Measurements from ENCODE around the gene SAMD1.

SAMD1 gene

GRCh38 chr19:14090509-14091080 is at the start of gene SAMD1:
SAMD1 (minus strand) TSS chr19:14090751.
- peak; percentile 66 for DNase-seq (ENCODE audit: low spot score)

DNA sequence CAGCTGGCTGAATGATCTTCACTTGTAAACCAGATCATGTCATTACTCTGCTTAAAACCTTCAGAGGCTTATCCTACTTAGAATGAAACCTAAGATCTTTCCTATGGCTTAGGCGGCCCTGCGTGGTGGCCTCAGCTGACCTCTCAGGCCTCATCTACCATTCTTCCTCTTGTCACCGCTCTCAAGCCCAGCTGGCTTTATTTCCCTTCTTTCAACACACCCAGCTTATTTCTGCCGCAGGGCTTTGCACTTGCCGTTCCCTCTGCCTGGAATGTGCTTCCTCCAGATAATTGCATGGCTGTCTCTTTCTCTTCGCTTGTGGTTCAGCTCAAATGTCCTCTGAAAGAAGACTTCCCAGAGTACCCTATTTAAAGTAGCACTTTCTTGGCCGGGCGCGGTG is 49.4 kb upstream of the SAMD1 start:
- DNase-seq (ENCODE audit: low spot score), result peak; percentile 34

DNA sequence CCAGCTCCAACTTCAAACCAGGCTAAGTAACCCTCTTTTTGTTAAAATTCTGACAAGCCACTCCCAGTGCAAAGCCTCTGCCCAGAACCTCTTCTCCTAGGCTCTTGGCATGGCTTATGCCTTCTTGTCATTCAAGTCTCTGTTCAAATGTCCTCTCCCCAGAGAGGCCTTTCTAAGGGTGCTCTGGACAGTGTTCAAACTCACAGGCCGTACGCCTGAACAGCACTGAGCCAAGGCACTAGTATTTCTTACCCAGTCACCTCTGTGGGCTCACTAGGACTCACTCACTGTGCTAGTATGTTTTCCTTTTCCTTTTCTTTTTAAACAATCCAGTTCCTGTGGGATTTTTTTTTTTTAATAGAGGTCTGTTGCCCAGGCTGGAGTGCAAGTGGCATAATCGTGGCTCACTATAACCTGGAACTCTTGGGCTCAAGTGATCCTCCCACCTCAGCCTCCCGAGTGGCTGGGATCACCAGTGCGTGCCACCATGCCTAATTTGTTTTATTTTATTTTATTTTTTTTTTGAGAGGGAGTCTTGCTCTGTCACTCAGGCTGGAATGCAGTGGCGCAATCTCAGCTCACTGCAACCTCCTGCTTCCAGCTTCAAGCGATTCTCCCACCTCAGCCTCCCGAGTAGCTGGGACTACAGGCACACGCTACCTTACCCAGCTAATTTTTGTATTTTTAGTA is 48.2 kb upstream of the SAMD1 start:
- DNase-seq (ENCODE audit: low spot score), result no peak

GRCh38 chr19:14136509-14137281 is 46.1 kb upstream of the SAMD1 start, which contains the start of gene ASF1B:
ASF1B (minus strand) TSS chr19:14136589; CDS start chr19:14136456, 133 bp downstream.
- peak; percentile 98 for DNase-seq (ENCODE audit: low spot score)

GRCh38 chr19:14135985-14136508 is 45.5 kb upstream of the SAMD1 start:
- no peak for DNase-seq (ENCODE audit: low spot score)

DNA sequence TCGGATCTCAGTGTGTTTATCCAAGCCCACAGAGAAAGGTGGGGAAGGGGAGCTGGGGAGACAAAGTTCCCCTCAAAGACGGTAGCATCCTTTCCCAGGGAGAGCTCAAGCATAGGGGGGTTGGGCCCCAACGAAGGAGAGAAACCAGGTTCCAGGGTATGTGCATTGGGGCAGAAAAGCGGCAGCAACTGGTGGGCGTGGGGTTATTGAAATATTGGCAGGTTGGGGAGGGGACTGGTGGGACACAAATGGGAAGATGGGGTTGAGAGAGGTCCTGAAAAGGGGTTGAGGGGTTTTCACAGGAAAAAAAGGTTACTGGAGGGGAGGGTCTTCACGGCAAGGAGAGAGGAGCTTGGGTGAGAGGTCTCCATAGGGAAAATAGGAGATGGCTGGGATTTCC is 44.8 kb upstream of the SAMD1 start:
- DNase-seq (ENCODE audit: low spot score), result no peak

- no peak for DNase-seq (ENCODE audit: low spot score)
Measured at GRCh38 chr19:14127929-14128509, 37.5 kb upstream of the SAMD1 start.

- DNase-seq (ENCODE audit: low spot score), result no peak
Measured at GRCh38 chr19:14127176-14127575, 36.6 kb upstream of the SAMD1 start.

GRCh38 chr19:14122924-14123323 is 32.4 kb upstream of the SAMD1 start:
- no peak for DNase-seq (ENCODE audit: low spot score)

- DNase-seq (ENCODE audit: low spot score), result no peak
Measured at GRCh38 chr19:14120497-14120780, 29.9 kb upstream of the SAMD1 start.

GRCh38 chr19:14119644-14120496 is 29.3 kb upstream of the SAMD1 start:
- no peak for DNase-seq (ENCODE audit: low spot score)

GRCh38 chr19:14119146-14119545 is 28.6 kb upstream of the SAMD1 start:
- DNase-seq (ENCODE audit: low spot score), result no peak

GRCh38 chr19:14118165-14119051 is 27.9 kb upstream of the SAMD1 start:
- DNase-seq (ENCODE audit: low spot score), result no peak

DNA sequence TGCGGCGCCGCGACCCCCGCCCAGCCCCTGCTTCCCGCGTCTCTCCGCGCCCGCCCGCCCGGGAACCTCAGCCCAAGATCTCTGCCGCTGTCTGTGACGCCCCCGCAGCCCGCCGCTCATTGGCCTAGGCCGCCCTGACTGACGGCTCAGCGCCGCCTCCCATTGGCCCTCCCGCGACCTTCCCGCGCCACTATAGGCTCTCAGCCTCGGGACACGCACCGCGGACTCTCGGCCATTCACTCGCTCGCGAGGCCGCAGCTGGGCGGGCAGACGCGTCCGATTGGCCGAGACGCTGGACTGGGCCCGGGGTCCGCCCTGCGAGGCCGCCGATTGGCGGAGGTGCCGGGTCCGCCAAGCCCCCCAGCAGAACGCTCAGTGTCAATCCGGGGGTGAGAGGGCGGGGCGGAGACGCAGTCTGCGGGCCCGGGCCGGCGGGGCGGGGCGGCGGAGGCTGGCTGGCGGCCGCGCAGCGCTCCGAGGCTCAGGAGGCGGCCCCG is 27.2 kb upstream of the SAMD1 start, which contains the start of gene PRKACA:
TSS of gene PRKACA (minus strand) at position 95 of the 497 bp plus-strand sequence. CDS start 215 bp downstream, outside the sequence.
- DNase-seq (ENCODE audit: low spot score), result peak; percentile 92

GRCh38 chr19:14116918-14117578 is 26.5 kb upstream of the SAMD1 start:
- no peak for DNase-seq (ENCODE audit: low spot score)

- DNase-seq (ENCODE audit: low spot score), result no peak
Measured at GRCh38 chr19:14116525-14116917, 26.0 kb upstream of the SAMD1 start.

GRCh38 chr19:14115756-14116155 is 25.2 kb upstream of the SAMD1 start:
- no peak for DNase-seq (ENCODE audit: low spot score)

- DNase-seq (ENCODE audit: low spot score), result peak; percentile 42
Measured at GRCh38 chr19:14114854-14115253, 24.3 kb upstream of the SAMD1 start.

- no peak for DNase-seq (ENCODE audit: low spot score)
Measured at GRCh38 chr19:14114439-14114838, 23.9 kb upstream of the SAMD1 start.

Data from COLO829 (cell line).